Keratinocyte (primary cell): ENCODE results near the gene EFNB3. TPM values are rescaled to one million over a fixed set of nuclear protein-coding genes. Genes with fewer than 3 reads are reported as not detected.

Source experiments
- DNase-seq: peaks from one replicate; pipeline ENCODE4 v3.0.0-alpha.2; 2011; ENCODE audit warnings: low read depth, missing footprints, low spot score
- FAIRE-seq: peaks from 2 replicates; lab custom pipeline; 2011; peaks lifted over from hg19 to GRCh38; lab: Jason Lieb, UNC
- H2AFZ ChIP-seq: 2 replicates; pipeline ENCODE4 v1.6.0; 2012; ENCODE audit warnings: low read length, control low read depth, inconsistent platforms; ENCODE audit not compliant: control insufficient read depth
- H3K27ac ChIP-seq: 2 replicates; pipeline ENCODE4 v1.5.1; 2011; ENCODE audit warnings: low read length; ENCODE audit not compliant: control insufficient read depth, insufficient read depth
- H3K27me3 ChIP-seq: 3 replicates; pipeline ENCODE4 v1.6.0; 2011; ENCODE audit warnings: low read length; ENCODE audit not compliant: control insufficient read depth, insufficient read depth; ENCODE audit errors: extremely low read depth
- H3K36me3 ChIP-seq, 2 experiments: 2 replicates in 1 of 2; 3 replicates in 1 of 2; pipeline ENCODE4 v1.5.1; 2011; ENCODE audit warnings: low read length in 2 of 2, mild to moderate bottlenecking in 1 of 2; ENCODE audit not compliant: control insufficient read depth in 2 of 2, insufficient read depth in 2 of 2; ENCODE audit errors: extremely low read depth in 1 of 2
- H3K4me1 ChIP-seq: 3 replicates; pipeline ENCODE4 v1.5.1; 2011; ENCODE audit warnings: low read length; ENCODE audit not compliant: control insufficient read depth, insufficient read depth; ENCODE audit errors: extremely low read depth
- H3K4me2 ChIP-seq: 3 replicates; pipeline ENCODE4 v1.6.0; 2011; ENCODE audit warnings: low read depth, low read length; ENCODE audit not compliant: control insufficient read depth, insufficient read depth; ENCODE audit errors: extremely low read depth
- H3K4me3 ChIP-seq, 3 experiments: fragments of 200-600 bp in 1 of 3; sonication (generic) in 1 of 3; 2 replicates in 2 of 3; 3 replicates in 1 of 3; pipeline ENCODE4 v1.5.1; 2011 to 2016; ENCODE audit warnings: low read length in 3 of 3, mild to moderate bottlenecking in 3 of 3, control low read depth in 2 of 3, inconsistent platforms in 1 of 3, low read depth in 1 of 3, mixed read lengths in 1 of 3, mixed run types in 1 of 3, moderate library complexity in 1 of 3; ENCODE audit not compliant: control insufficient read depth in 2 of 3, insufficient read depth in 2 of 3; ENCODE audit errors: extremely low read depth in 1 of 3
- H3K79me2 ChIP-seq: 2 replicates; pipeline ENCODE4 v1.6.0; 2012; ENCODE audit warnings: low read length; ENCODE audit not compliant: control insufficient read depth, insufficient read depth
- H3K9ac ChIP-seq: 3 replicates; pipeline ENCODE4 v1.6.0; 2011; ENCODE audit warnings: low read length; ENCODE audit not compliant: control insufficient read depth, insufficient read depth; ENCODE audit errors: extremely low read depth
- H3K9me1 ChIP-seq: 3 replicates; pipeline ENCODE4 v1.6.0; 2011; ENCODE audit warnings: low read length; ENCODE audit not compliant: control insufficient read depth, insufficient read depth; ENCODE audit errors: extremely low read depth
- H3K9me3 ChIP-seq: 2 replicates; pipeline ENCODE4 v1.5.1; 2012; ENCODE audit warnings: low read depth, low read length; ENCODE audit not compliant: control insufficient read depth
- H4K20me1 ChIP-seq: 3 replicates; pipeline ENCODE4 v1.6.0; 2011; ENCODE audit warnings: low read length; ENCODE audit not compliant: control insufficient read depth, insufficient read depth; ENCODE audit errors: extremely low read depth
- EZH2 ChIP-seq: IDR thresholded peaks from one replicate; pipeline ENCODE4 v1.6.1; 2012; ENCODE audit warnings: inconsistent platforms, mild to moderate bottlenecking, low read length, moderate library complexity
- dilution Hi-C: fragments of 300-500 bp; cut with MboI; formaldehyde crosslinking; loops from one replicate; pipeline ENCODE4 v1.7.0; 2020; ENCODE audit warnings: low sequenced_read_pairs; ENCODE audit not compliant: extremely low pct_ligation_motif_present
- polyA plus RNA-seq, 5 experiments: library from polyadenylated mRNA; depleted of rRNA in 3 of 5; stranded (reverse) in 3 of 5; stranded (forward) in 1 of 5; unstranded in 1 of 5; fragments of >200 nt; gene quantifications; 1 replicate in 1 of 5; 2 replicates in 3 of 5; 3 replicates in 1 of 5; pipeline versions ENCODE4 v1.2.1 to v1.2.3, GENCODE V29; 2011 to 2012; ENCODE audit warnings: missing spikeins in 2 of 5, low read depth in 1 of 5, low replicate concordance in 1 of 5
- TF ChIP-seq, protein P1 (sequence below), 3 experiments: IDR thresholded peaks in 1 of 3; conservative IDR thresholded peaks in 1 of 3; optimal IDR thresholded peaks in 1 of 3; 2 replicates in 2 of 3; 3 replicates in 1 of 3; pipeline versions ENCODE3 to v1.5.1; 2011; ENCODE audit warnings: low read length in 3 of 3, mild to moderate bottlenecking in 3 of 3, moderate library complexity in 2 of 3, control low read depth in 1 of 3, inconsistent platforms in 1 of 3; ENCODE audit not compliant: insufficient read depth in 2 of 3; ENCODE audit errors: extremely low read depth in 1 of 3

Gene EFNB3
- polyA plus RNA-seq, 1 donor (not counting 4 experiments of a cell fraction or from before 2014, with no cell fraction given) = 4.1 TPM

DNA sequence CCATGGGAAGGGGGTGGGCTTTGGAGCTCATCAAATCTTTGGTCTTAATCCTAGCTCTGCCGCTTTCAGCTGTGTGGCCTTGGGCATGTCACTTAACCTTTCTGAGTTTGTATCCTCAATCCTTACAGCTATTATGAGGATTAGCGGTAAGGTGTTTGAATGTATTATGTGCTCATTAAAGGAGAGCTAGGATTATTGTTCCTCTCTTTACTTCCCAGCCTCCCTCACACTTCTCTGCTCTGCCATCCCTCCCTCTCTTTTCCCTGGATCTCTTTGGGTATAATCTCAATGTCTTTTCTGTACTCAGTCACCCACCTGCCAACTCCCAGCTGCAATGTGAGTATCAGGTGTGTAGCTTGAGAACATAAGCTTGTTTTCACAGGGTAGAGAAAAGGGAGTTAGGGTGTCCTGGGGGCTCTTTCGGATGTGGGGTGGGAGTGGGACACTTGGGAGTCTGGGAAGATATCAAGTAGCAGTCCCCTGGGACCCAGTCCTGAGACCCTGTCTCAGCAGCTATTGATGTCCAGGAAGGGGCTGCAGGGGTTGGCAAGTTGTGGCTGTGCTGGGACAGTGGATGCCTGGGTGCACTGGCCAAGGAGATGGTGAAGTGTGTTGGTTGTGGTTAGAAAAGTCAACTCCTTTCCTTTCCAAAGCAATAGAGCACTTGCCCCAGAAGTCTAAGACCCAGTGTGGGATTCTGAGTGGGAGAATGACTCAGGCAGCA lies 1.8 kb downstream of the EFNB3 start:
- H4K20me1 ChIP-seq = no peaks in the 10 kb centered on the region
- H2AFZ ChIP-seq = no peak overlapping the region
- no peak overlapping the region for H3K9ac ChIP-seq
- H3K4me2 ChIP-seq = no peak overlapping the region
- H3K9me1 ChIP-seq = no peaks in the 10 kb centered on the region
- H3K4me3 ChIP-seq = no peak overlapping the region
- dilution Hi-C loops = no loop called here
- no peaks in the 10 kb centered on the region for H3K9me3 ChIP-seq
- no peak for TF ChIP-seq EZH2
- TF ChIP-seq, protein P1, sequence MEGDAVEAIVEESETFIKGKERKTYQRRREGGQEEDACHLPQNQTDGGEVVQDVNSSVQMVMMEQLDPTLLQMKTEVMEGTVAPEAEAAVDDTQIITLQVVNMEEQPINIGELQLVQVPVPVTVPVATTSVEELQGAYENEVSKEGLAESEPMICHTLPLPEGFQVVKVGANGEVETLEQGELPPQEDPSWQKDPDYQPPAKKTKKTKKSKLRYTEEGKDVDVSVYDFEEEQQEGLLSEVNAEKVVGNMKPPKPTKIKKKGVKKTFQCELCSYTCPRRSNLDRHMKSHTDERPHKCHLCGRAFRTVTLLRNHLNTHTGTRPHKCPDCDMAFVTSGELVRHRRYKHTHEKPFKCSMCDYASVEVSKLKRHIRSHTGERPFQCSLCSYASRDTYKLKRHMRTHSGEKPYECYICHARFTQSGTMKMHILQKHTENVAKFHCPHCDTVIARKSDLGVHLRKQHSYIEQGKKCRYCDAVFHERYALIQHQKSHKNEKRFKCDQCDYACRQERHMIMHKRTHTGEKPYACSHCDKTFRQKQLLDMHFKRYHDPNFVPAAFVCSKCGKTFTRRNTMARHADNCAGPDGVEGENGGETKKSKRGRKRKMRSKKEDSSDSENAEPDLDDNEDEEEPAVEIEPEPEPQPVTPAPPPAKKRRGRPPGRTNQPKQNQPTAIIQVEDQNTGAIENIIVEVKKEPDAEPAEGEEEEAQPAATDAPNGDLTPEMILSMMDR (optimal IDR thresholded peaks at IDR 0.05 in 1 of 3, IDR thresholded peaks at IDR 0.05 in 1 of 3, conservative IDR thresholded peaks at IDR 0.05 in 1 of 3; ENCODE audit: extremely low read depth in 1 of 3, insufficient read depth in 2 of 3, low read length in 3 of 3) = no peak
- peaks cover 24% of the 10 kb centered on the region for H3K4me1 ChIP-seq
- H3K79me2 ChIP-seq = no peaks in the 10 kb centered on the region
- FAIRE-seq = no peak
- DNase-seq = no peak
- peaks cover 24% of the 10 kb centered on the region for H3K27me3 ChIP-seq
- H3K27ac ChIP-seq = no peak overlapping the region
- peaks cover 6 to 12% of the 10 kb centered on the region in 2 experiments for H3K36me3 ChIP-seq

DNA sequence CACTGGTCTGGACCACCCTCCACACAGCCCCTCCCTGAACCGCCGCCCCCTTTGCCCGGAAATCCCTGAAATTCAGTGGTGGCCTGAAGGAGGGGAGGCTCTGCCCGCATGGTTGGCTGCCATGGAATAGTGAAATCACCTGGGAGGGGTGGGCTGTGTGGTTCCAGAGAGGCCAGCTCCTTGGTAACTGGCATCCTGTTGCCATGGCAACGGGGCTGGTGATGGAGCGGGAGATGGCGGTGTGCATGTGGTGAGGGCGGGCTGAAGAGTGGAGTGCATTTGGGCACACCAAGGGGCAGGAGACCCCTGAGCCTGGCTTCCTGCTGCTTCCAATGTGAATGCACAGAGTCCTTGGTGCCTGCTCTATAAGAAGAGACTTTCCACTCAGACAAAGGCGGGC lies 2.4 kb downstream of the EFNB3 start:
- no peak overlapping the region for H3K4me3 ChIP-seq
- no peak overlapping the region for H2AFZ ChIP-seq
- peaks cover 26% of the 10 kb centered on the region for H3K27me3 ChIP-seq
- H3K79me2 ChIP-seq = no peaks in the 10 kb centered on the region
- H3K27ac ChIP-seq = no peak overlapping the region
- dilution Hi-C loops = no loop called here
- H3K36me3 ChIP-seq = peaks cover 2 to 7% of the 10 kb centered on the region in 2 experiments
- no peak for FAIRE-seq
- H3K9me3 ChIP-seq = no peaks in the 10 kb centered on the region
- peaks cover 24% of the 10 kb centered on the region for H3K4me1 ChIP-seq
- no peak overlapping the region for H3K9ac ChIP-seq
- no peaks in the 10 kb centered on the region for H4K20me1 ChIP-seq
- H3K4me2 ChIP-seq = no peak overlapping the region
- TF ChIP-seq, protein P1 (optimal IDR thresholded peaks at IDR 0.05 in 1 of 3, IDR thresholded peaks at IDR 0.05 in 1 of 3, conservative IDR thresholded peaks at IDR 0.05 in 1 of 3; ENCODE audit: extremely low read depth in 1 of 3, insufficient read depth in 2 of 3, low read length in 3 of 3) = no peak
- TF ChIP-seq EZH2 = no peak
- no peaks in the 10 kb centered on the region for H3K9me1 ChIP-seq
- DNase-seq = no peak
